Endothelial cell of umbilical vein (primary cell): Measurements from ENCODE around the gene PRKCB.

Source experiments
- GATA2 ChIP-seq: IDR thresholded peaks from 2 replicates; pipeline ENCODE4 v1.7.0; 2011; ENCODE audit warnings: low read depth, mild to moderate bottlenecking, moderate library complexity, mixed read lengths, low read length; ENCODE audit not compliant: insufficient read length, insufficient read depth
- JUN ChIP-seq: IDR thresholded peaks from 2 replicates; pipeline ENCODE4 v1.6.1; 2011; ENCODE audit warnings: borderline replicate concordance, low read depth; ENCODE audit not compliant: insufficient read length, insufficient read depth
- POLR2AphosphoS5 ChIP-seq: IDR thresholded peaks from 2 replicates; pipeline ENCODE4 v1.6.1; 2012; ENCODE audit warnings: low read depth, mild to moderate bottlenecking, control low read depth, low read length, moderate library complexity; ENCODE audit not compliant: insufficient read depth
- TF ChIP-seq, protein P1 (sequence below), 2 donors: IDR thresholded peaks; 1 replicate in 1 of 2; 2 replicates in 1 of 2; pipeline ENCODE4 v1.5.1; 2011; ENCODE audit warnings: low read length in 2 of 2, mild to moderate bottlenecking in 2 of 2, moderate library complexity in 2 of 2, control low read depth in 1 of 2, inconsistent platforms in 1 of 2, low read depth in 1 of 2; ENCODE audit not compliant: insufficient read depth in 1 of 2; ENCODE audit errors: extremely low read depth in 1 of 2
- TF ChIP-seq, protein P2 (sequence below): IDR thresholded peaks from 2 replicates; pipeline ENCODE4 v1.6.1; 2011; ENCODE audit not compliant: insufficient read depth, insufficient read length

DNA sequence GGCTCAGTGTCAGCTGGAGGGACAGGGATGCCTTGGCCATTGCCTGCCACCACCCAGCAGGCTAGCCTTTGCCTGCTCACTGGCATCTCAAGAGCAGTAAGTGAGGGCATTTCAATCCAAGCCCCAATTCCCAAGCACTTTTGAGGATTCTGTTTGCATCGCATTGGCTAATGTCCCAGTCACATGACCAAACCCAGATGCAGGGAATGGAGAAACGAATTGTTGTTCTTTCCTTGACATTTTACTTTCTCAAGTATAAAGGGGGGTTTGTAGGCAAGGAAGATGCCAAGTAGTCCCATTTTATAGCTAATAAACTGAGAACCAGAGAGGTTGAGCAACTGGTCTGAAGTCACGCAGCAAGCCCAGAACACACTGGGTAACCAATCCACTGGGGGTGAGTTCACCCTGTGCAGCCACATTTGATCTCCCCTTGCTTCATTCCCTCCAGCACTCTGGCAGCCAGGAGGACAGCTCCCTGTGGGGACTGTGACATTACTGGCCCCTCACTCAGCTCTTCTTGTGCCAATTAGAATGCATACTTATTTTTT is 226.6 kb downstream of the PRKCB start:
- TF ChIP-seq, protein P1, sequence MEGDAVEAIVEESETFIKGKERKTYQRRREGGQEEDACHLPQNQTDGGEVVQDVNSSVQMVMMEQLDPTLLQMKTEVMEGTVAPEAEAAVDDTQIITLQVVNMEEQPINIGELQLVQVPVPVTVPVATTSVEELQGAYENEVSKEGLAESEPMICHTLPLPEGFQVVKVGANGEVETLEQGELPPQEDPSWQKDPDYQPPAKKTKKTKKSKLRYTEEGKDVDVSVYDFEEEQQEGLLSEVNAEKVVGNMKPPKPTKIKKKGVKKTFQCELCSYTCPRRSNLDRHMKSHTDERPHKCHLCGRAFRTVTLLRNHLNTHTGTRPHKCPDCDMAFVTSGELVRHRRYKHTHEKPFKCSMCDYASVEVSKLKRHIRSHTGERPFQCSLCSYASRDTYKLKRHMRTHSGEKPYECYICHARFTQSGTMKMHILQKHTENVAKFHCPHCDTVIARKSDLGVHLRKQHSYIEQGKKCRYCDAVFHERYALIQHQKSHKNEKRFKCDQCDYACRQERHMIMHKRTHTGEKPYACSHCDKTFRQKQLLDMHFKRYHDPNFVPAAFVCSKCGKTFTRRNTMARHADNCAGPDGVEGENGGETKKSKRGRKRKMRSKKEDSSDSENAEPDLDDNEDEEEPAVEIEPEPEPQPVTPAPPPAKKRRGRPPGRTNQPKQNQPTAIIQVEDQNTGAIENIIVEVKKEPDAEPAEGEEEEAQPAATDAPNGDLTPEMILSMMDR (IDR thresholded peaks at IDR 0.05; ENCODE audit: extremely low read depth in 1 of 2, insufficient read depth in 1 of 2, low read depth in 1 of 2, low read length in 2 of 2) = no peak
- TF ChIP-seq GATA2 (no peak), JUN (no peak), POLR2AphosphoS5 (no peak)
- TF ChIP-seq, protein P2, sequence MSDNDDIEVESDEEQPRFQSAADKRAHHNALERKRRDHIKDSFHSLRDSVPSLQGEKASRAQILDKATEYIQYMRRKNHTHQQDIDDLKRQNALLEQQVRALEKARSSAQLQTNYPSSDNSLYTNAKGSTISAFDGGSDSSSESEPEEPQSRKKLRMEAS = no peak
